COLO668 (cell line): Measurements from ENCODE around the gene PTTG1IP2.

Source experiments
- DNase-seq: peaks from one replicate; lab custom pipeline; 2025; ENCODE audit not compliant: unreplicated experiment; lab: John Stamatoyannopoulos, UW

Gene PTTG1IP2

GRCh38 chr7:90552521-90552920 lies 83.1 kb downstream of the PTTG1IP2 start:
- no peak for DNase-seq

GRCh38 chr7:90560730-90561129 lies 91.3 kb downstream of the PTTG1IP2 start:
- no peak for DNase-seq
